HG02678 (cell line): ENCODE results near the gene RDM1.
A peak's percentile ranks its signal among the peaks of the same experiment; 100 is the strongest.
"Not testable (repeated sequence)": the region's sequence is repeated elsewhere in the genome, so short reads cannot be mapped to it uniquely, and the experiment has no call there.

ENCODE experiments used
- ATAC-seq: cut with Tn5 transposase; IDR thresholded peaks from one replicate; pipeline ENCODE4 v1.9.1; 2021; ENCODE audit warnings: mild to moderate bottlenecking, moderate library complexity; ENCODE audit not compliant: unreplicated experiment

Gene RDM1

GRCh38 chr17:35930211-35931065 is at the start of gene RDM1:
TSS of gene RDM1 (minus strand) at chr17:35930773. CDS start at chr17:35930727, 46 bp downstream.
- peak; percentile 77 for ATAC-seq

- no peak for ATAC-seq
Observed at GRCh38 chr17:35978346-35978745, 47.8 kb upstream of the RDM1 start.

- no peak for ATAC-seq
Observed at GRCh38 chr17:35977509-35977908, 46.9 kb upstream of the RDM1 start.

- ATAC-seq, result no peak
Observed at GRCh38 chr17:35973333-35974260, 43.0 kb upstream of the RDM1 start.

GRCh38 chr17:35972945-35973332 is 42.4 kb upstream of the RDM1 start:
- ATAC-seq, result no peak

- ATAC-seq, result no peak
Observed at GRCh38 chr17:35972535-35972934, 42.0 kb upstream of the RDM1 start.

GRCh38 chr17:35972066-35972465 is 41.5 kb upstream of the RDM1 start:
- ATAC-seq, result no peak

GRCh38 chr17:35969558-35970380 is 39.2 kb upstream of the RDM1 start:
- no peak for ATAC-seq

GRCh38 chr17:35968520-35969054 is 38.0 kb upstream of the RDM1 start:
- ATAC-seq, result no peak

GRCh38 chr17:35965272-35965671 is 34.7 kb upstream of the RDM1 start:
- ATAC-seq, result no peak

- ATAC-seq, result no peak
Observed at GRCh38 chr17:35963663-35964062, 33.1 kb upstream of the RDM1 start.

GRCh38 chr17:35953720-35954119 is 23.1 kb upstream of the RDM1 start:
- no peak for ATAC-seq

- ATAC-seq, result no peak
Observed at GRCh38 chr17:35949401-35949800, 18.8 kb upstream of the RDM1 start.

- ATAC-seq, result no peak
Observed at GRCh38 chr17:35948092-35948491, 17.5 kb upstream of the RDM1 start.

GRCh38 chr17:35947156-35947585 is 16.6 kb upstream of the RDM1 start:
- ATAC-seq, result no peak

- no peak for ATAC-seq
Observed at GRCh38 chr17:35944151-35944550, 13.6 kb upstream of the RDM1 start.

GRCh38 chr17:35943537-35943936 is 13.0 kb upstream of the RDM1 start, which contains the start of gene LYZL6:
TSS of gene LYZL6 (minus strand) at chr17:35943713. CDS start at chr17:35939356, 4,357 bp downstream.
- ATAC-seq, result no peak

- no peak for ATAC-seq
Observed at GRCh38 chr17:35942588-35943186, 12.1 kb upstream of the RDM1 start.

- not testable (repeated sequence) for ATAC-seq
Observed at GRCh38 chr17:35938492-35938891, 7.9 kb upstream of the RDM1 start.

- no peak for ATAC-seq
Observed at GRCh38 chr17:35936063-35936462, 5.5 kb upstream of the RDM1 start.
